ENCODE results near the gene CBX1. TPM values are rescaled to one million over a fixed set of nuclear protein-coding genes. Genes with fewer than 3 reads are reported as not detected.

The CBX1 gene
- total RNA-seq, 1 donor from 2014 or later, result 210 TPM

DNA sequence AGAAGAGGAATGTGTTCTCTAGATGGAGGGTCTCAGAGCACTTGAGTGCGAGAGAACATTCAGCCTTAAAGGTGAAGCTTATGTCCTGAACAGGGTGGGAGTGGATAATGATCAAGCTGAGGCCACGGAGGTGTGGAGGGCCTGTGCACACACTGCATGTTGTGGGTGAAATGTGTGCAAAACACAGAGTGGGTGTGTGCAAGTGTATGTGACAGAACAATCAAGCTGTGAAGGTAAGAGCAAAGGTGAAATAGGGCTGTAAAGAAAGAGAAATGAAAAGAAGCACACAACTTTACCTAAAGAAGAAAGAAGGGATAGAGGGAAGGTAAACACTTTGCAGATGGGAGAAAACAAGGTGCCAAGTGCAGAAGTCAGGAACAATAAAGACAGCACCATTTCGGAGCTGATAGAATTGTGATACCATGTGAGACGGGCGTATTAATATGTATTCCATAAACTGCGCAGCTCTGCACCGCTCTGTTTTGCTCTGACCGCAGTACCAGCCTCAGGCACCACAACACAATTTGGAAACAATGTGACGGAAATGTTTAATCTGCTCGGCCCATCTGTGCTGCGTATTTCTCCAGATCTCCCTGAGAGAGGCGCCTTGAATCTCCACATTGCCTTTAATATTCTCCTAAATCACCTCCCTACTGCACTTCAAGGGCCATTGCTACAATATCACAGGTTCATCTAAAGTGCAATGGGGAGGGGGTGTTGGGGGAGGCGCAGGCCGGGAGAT is 46.9 kb upstream of the CBX1 start:
- Mint-ChIP-seq H3K9me3 (no peaks in the 10 kb centered on the region), H3K27ac (ENCODE audit: unreplicated experiment) (no peak overlapping the region), H3K4me1 (peaks cover 8% of the 10 kb centered on the region), H3K36me3 (ENCODE audit: low read depth) (no peaks in the 10 kb centered on the region), H3K27me3 (ENCODE audit: low read depth) (peaks cover 91% of the 10 kb centered on the region), H3K4me3 (no peak overlapping the region)
- DNase-seq (ENCODE audit: low read depth, low spot score), result no peak
- TF ChIP-seq, protein P1, sequence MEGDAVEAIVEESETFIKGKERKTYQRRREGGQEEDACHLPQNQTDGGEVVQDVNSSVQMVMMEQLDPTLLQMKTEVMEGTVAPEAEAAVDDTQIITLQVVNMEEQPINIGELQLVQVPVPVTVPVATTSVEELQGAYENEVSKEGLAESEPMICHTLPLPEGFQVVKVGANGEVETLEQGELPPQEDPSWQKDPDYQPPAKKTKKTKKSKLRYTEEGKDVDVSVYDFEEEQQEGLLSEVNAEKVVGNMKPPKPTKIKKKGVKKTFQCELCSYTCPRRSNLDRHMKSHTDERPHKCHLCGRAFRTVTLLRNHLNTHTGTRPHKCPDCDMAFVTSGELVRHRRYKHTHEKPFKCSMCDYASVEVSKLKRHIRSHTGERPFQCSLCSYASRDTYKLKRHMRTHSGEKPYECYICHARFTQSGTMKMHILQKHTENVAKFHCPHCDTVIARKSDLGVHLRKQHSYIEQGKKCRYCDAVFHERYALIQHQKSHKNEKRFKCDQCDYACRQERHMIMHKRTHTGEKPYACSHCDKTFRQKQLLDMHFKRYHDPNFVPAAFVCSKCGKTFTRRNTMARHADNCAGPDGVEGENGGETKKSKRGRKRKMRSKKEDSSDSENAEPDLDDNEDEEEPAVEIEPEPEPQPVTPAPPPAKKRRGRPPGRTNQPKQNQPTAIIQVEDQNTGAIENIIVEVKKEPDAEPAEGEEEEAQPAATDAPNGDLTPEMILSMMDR (conservative IDR thresholded peaks at IDR 0.05), result no peak

DNA sequence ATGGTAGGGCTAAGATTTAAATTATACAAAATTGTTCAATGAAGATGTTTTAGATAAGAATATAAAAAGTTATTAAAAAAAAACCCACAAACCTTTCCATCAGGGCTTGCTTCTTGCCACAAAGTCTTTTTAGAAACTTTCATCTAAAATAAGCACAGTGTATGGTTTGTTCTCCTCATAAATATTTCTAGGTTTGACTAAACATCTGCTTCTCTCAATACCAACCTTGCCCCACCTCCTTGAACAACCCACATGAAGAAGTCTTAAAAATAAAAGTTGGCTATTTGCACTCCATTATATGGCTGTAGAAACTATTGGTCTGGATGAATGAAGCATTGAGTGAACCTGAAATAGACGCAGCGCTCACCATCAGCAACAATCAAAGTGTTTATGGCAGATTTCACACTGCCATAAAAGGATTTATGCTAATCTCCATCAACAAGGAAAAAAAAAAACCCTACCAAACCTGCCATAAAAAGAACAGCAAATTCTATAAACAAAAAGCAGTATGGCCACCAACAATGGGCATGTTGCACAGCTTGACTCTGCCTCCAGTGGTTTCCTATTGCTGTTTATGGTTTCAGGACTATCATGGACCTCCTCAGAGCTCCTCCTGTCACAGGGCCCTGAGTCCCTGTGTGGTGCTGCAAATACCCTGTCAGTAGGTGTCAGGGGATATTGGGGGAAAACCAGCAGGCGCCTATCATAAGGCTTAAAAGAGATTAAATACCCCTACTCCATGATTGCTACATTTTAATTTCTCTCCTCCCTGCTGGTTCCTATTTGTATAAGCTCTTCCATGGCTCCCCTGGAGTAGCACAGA is 43.9 kb upstream of the CBX1 start:
- TF ChIP-seq, protein P1 (conservative IDR thresholded peaks at IDR 0.05), result no peak
- no peak for DNase-seq (ENCODE audit: low read depth, low spot score)
- Mint-ChIP-seq H3K27me3 (ENCODE audit: low read depth) (peaks cover 88% of the 10 kb centered on the region), H3K36me3 (ENCODE audit: low read depth) (no peaks in the 10 kb centered on the region), H3K27ac (ENCODE audit: unreplicated experiment) (no peak overlapping the region), H3K9me3 (no peaks in the 10 kb centered on the region), H3K4me1 (peaks cover 3% of the 10 kb centered on the region), H3K4me3 (no peak overlapping the region)

DNA sequence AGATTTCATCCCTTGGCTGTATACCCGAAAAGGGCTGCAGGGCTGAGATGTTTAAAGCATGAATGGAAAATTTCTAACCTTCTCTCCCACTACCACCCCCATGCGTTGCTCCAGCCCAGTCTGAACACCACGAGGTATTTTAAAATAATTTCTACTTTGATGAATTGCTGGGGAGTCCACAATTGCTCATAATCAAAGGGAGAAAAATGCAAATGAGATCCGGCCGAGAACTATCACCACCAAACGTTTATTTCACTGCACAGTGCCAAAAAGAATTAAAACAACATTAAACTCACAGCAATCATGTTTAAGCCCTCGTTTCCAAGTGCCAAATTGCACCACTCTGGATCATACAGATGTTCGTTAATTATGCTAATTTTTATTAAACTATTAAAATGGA is 43.0 kb upstream of the CBX1 start:
- H3K9me3 Mint-ChIP-seq, result no peaks in the 10 kb centered on the region
- TF ChIP-seq, protein P1 (conservative IDR thresholded peaks at IDR 0.05), result no peak
- no peak overlapping the region for H3K27ac Mint-ChIP-seq (ENCODE audit: unreplicated experiment)
- H3K4me3 Mint-ChIP-seq, result no peak overlapping the region
- H3K4me1 Mint-ChIP-seq, result peaks cover 3% of the 10 kb centered on the region
- no peak for DNase-seq (ENCODE audit: low read depth, low spot score)
- no peaks in the 10 kb centered on the region for H3K36me3 Mint-ChIP-seq (ENCODE audit: low read depth)
- peaks cover 88% of the 10 kb centered on the region for H3K27me3 Mint-ChIP-seq (ENCODE audit: low read depth)

DNA sequence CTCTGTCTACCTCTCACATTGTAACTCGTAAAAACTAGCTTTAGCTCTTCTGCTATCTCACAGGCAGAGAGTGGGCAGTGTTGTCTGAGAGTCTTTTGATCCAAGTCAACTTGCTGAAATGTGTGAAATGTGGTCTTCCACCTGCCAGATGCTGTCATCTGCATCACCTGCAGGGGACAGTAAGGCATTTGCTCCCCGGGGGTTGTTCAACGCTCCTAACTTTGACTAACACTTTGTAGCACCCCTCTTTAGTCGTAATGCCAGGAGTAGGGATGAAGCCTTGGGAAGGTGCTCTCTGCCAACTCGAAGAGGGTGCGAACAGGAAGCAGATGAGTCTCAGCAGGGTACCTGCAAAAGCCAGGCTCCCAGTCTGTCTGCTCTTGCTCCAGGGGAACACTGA is 42.4 kb upstream of the CBX1 start:
- peaks cover 3% of the 10 kb centered on the region for H3K4me1 Mint-ChIP-seq
- H3K36me3 Mint-ChIP-seq (ENCODE audit: low read depth), result no peaks in the 10 kb centered on the region
- no peak overlapping the region for H3K27ac Mint-ChIP-seq (ENCODE audit: unreplicated experiment)
- DNase-seq (ENCODE audit: low read depth, low spot score), result no peak
- no peak overlapping the region for H3K4me3 Mint-ChIP-seq
- no peaks in the 10 kb centered on the region for H3K9me3 Mint-ChIP-seq
- H3K27me3 Mint-ChIP-seq (ENCODE audit: low read depth), result peaks cover 84% of the 10 kb centered on the region
- TF ChIP-seq, protein P1 (conservative IDR thresholded peaks at IDR 0.05), result no peak

DNA sequence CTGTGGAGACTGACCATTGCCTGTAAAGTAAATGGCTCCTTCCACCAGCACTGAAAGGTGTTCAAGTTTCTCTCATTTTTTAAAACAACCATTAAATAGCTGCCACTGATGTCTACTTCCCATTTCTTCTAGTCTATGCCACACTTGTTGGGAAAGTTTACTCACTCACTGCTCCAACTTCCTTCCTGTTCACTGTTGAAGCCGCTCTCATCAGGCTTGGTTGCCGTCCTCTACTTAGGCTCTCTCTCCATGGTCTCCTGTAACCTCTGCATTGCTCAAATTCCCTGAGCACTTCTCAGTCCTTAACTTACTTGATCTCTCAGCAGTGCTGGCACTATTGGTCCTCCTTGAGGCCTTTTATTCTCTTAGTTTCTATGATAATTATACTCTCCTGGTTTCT is 38.7 kb upstream of the CBX1 start:
- Mint-ChIP-seq H3K36me3 (ENCODE audit: low read depth) (no peaks in the 10 kb centered on the region), H3K4me3 (no peak overlapping the region), H3K9me3 (no peaks in the 10 kb centered on the region), H3K27me3 (ENCODE audit: low read depth) (peaks cover 73% of the 10 kb centered on the region), H3K27ac (ENCODE audit: unreplicated experiment) (no peak overlapping the region), H3K4me1 (no peaks in the 10 kb centered on the region)
- DNase-seq (ENCODE audit: low read depth, low spot score), result no peak
- TF ChIP-seq, protein P1 (conservative IDR thresholded peaks at IDR 0.05), result no peak

All from neural crest cell (in vitro differentiated cells).